GM10847 (cell line): ENCODE data around the gene CDCA3.

Experiments used
- POLR2A ChIP-seq: IDR thresholded peaks from 2 replicates; pipeline ENCODE4 v1.6.1; 2011; ENCODE audit not compliant: insufficient read length; ENCODE audit errors: extremely low read depth

CDCA3 gene

DNA sequence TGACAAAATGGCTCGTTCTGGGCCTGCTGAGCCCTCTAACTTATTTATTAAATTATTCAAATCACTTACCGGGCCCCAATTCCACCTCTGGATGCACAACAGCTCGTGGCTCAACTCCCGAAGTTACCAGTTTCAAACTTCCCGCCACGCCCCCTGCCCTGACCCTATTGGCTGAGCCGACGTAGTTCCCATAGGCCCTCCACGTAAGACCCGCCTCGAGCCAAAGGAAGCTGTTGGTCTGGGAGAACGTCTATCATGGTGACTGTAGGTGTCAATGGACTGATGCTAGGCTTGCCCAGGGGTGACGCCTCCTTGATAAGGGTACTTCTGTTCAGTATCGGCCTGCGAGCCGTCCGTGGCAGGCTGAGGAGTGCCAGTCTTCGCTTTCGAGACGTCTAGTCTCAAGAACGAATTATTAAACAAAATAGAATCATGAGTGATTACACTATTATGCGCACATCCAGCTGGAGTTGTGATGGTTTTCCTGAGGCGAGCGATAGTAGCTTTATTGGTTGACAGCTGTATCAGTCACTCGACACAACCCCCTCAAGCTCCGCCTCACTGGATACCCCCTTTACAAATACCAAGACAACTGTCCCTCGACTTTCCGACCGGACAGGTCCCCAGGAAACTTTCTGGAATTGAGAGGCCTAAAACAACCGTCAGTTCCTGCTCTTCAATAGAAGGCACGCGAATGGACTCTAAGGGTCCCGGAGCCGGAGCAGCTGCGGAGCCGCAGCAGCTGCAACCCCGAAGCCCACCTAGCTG is at the start of gene CDCA3:
TSS of gene CDCA3 (minus strand) at position 134 of the 768 bp plus-strand sequence. CDS start 334 bp downstream, outside the sequence.
- peak; percentile 62 for TF ChIP-seq POLR2A

- TF ChIP-seq POLR2A: no peak
These were observed 48.9 kb upstream of the CDCA3 start for GRCh38 chr12:6899837-6900519.

DNA sequence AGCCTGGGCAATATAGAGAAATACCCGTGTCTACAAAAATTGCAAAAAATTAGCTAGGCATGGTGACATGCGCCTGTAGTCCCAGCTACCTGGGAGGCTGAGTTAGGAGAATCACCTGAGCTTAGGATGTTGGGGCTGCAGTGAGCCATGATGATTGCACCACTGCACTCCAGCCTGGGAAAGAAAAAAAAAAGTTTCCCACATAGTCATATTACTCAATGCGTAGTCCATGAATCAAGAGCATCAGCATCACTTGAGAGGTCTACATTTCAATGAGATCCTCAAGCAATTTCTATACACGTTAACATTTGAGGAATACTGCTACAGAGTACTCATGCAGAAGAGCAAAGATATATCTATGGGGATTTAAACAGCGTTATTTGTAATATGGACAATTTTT is 48.3 kb upstream of the CDCA3 start:
- no peak for TF ChIP-seq POLR2A

- TF ChIP-seq POLR2A: no peak
These were observed 45.9 kb upstream of the CDCA3 start for GRCh38 chr12:6896846-6897435.

DNA sequence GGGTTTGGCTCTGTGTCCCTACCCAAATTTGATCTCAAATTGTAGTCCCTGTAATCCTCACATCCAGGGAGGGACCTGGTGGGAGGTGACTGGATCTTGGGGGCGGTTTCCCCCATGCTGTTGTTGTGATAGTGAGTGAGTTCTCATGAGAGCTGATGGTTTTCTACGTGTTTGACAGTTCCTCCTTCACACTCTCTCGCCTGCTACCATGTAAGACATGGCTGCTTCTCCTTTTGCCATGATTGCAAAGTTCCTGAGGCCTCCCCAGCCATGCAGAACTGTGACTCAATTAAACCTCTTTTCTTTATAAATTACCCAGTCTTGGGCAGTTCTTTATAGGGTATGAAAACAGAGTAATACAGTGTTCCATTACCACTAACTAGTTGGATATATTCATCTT is 43.2 kb upstream of the CDCA3 start:
- no peak for TF ChIP-seq POLR2A

- no peak for TF ChIP-seq POLR2A
These were observed 40.5 kb upstream of the CDCA3 start for GRCh38 chr12:6891646-6892001.

DNA sequence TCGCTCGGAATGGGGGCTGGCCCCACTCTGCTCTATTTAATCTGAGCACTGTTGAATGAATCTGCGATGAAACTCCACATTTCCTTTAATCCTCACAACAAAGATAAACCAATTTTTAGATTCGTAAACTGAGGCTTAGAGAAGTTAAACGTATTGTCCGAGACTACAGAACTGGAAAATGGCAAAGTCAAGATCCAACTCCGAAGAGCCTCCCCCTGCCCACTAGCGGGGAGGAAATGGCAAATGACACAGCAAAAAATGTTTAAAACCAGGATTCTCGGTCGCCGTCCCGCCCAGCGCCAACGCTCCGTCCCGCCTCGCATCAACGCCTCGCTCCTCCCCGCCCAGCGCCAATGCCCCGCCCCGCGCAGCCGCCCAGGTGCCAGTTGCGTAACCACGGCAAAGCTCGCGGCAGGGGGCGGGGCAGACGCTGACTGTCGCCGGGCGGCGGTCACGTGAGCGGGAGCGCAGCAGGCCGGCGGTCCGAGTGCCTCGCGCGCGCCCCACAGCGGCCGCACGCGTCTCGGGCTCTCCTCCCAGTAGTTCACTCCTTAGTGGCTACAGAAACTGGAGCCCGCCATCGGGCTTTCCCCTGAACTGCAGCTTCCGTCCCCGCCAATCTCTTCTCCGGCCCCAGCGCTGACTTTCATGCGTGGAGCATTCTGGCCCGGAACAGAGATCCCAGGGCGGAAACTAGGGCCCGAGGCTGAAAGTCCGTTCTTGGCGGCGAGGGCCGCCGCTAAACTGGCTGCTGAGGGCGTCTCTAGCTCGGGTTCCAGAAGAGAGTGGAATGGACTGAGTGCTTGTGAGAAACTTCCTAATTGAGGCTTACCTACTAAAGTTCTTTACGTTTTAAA is 39.9 kb upstream of the CDCA3 start:
- peak; percentile 65 for TF ChIP-seq POLR2A

GRCh38 chr12:6888360-6888759 is 37.3 kb upstream of the CDCA3 start:
- TF ChIP-seq POLR2A: no peak

DNA sequence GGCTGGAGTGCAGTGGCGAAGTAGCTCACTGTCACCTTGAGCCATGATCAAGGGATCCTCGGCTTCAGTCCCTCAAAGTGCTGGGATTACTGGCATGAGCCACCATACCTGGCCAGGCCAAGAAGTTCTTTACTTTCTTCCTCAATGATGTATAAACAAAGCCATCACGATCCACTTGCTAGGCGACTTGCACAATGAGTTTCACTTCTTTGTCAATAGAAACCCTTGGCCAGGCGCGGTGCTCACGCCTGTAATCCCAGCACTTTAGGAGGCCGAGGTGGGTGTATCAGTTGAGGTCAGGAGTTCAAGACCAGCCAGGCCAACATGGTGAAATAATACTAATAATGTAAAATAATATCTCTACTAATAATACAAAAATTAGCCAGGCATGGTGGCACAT is 36.4 kb upstream of the CDCA3 start:
- TF ChIP-seq POLR2A: no peak

GRCh38 chr12:6884539-6884938 is 33.5 kb upstream of the CDCA3 start:
- TF ChIP-seq POLR2A: no peak

- TF ChIP-seq POLR2A: no peak
These were observed 32.6 kb upstream of the CDCA3 start for GRCh38 chr12:6883683-6884082.

GRCh38 chr12:6883252-6883651 is 32.2 kb upstream of the CDCA3 start:
- TF ChIP-seq POLR2A: no peak

GRCh38 chr12:6873094-6874014 is 22.3 kb upstream of the CDCA3 start, which contains the start of gene SPSB2:
Gene SPSB2 (minus strand): TSS chr12:6873303. CDS start chr12:6872901, 402 bp downstream.
- peak; percentile 37 for TF ChIP-seq POLR2A
